GM04504 (cell line): ENCODE measurements around the gene FAAP100.

Experiments used
- DNase-seq: peaks from one replicate; pipeline ENCODE4 v3.0.0-alpha.2; 2012; ENCODE audit warnings: low read depth

FAAP100 gene

DNA sequence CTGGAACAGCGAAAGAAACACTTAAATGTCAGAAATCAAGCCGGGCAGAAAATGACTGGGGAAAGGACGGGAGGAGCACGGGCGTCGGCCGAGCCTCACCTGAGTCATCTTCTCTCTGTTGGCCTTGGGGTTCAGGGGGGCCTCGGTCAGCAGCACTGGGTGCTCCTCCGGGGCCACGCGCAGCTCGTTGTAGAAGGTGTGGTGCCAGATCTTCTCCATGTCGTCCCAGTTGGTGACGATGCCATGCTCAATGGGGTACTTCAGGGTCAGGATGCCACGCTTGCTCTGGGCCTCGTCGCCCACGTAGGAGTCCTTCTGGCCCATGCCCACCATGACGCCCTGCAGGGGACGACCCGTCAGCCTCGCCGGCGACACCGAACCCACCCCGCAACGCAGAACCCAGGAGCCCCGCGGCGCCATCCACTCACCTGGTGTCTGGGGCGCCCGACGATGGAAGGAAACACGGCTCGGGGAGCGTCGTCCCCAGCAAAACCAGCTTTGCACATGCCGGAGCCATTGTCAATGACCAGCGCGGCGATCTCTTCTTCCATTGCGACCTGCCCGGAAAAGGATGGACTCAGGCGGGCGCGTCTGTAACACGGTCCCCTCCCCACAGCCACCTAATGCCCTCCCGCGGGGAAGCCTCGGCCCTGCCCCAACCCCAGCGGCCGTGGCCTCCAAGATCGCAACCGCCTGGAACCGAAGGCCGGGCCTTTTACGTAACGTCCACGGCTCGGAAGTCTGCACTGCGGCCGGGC, 40.2 kb downstream of the FAAP100 start:
- no peak for DNase-seq

DNA sequence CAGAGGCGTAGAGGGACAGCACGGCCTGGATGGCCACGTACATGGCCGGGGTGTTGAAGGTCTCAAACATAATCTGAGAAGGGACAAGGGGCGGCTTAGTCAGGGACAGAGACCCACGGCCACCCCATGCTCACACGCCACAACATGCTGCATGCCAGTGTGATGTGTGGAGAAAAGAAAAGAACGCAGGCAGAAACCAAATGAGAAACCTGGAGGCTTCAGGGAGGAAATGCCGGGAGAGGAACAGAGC, 40.7 kb downstream of the FAAP100 start:
- DNase-seq = no peak

DNA sequence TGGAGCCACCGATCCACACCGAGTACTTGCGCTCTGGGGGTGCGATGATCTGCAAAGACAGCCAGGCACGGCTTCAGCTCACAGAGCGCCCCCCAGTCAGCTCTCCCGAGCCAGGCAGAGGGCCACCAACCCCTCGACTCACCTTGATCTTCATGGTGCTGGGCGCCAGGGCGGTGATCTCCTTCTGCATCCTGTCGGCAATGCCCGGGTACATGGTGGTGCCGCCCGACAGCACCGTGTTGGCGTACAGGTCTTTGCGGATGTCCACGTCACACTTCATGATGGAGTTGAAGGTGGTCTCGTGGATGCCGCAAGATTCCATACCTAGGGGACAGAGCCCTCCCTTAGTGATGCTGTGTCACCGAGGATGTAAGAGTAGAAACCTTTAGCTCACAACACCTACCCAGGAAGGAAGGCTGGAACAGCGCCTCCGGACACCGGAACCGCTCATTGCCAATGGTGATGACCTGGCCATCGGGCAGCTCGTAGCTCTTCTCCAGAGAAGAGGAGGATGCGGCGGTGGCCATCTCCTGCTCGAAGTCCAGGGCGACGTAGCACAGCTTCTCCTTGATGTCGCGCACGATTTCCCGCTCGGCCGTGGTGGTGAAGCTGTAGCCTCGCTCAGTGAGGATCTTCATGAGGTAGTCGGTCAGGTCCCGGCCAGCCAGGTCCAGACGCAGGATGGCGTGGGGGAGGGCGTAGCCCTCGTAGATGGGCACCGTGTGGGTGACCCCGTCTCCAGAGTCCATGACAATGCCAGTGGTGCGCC, 41.2 kb downstream of the FAAP100 start:
- no peak for DNase-seq

DNA sequence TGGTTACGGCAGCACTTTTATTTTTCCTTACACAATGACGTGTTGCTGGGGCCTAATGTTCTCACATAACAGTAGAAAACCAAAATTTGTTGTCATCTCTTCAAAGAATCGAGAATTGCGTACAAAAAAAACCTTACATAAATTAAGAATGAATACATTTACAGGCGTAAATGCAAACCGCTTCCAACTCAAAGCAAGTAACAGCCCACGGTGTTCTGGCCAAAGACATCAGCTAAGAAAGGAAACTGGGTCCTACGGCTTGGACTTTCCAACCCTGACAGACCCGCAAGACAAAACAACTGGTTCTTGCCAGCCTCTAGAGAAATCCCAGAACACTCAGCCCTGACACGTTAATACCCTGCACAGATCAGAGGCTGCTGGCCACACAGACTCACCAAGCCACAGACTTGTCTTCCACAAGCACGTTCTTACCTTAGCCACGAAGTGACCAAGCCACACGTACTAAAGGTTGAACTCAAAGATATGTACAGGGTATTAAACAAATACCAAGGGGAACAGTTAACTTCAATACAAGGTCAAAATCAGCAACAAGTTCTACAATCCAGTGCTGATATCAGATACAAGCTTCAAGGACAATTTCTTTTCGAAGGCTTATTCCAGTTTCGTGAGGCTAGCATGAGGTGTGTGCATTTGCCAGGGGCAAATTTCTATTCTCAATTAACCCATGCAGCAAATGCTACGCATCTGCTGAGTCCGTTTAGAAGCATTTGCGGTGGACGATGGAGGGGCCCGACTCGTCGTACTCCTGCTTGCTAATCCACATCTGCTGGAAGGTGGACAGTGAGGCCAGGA, 42.0 kb downstream of the FAAP100 start:
- DNase-seq = no peak

DNA sequence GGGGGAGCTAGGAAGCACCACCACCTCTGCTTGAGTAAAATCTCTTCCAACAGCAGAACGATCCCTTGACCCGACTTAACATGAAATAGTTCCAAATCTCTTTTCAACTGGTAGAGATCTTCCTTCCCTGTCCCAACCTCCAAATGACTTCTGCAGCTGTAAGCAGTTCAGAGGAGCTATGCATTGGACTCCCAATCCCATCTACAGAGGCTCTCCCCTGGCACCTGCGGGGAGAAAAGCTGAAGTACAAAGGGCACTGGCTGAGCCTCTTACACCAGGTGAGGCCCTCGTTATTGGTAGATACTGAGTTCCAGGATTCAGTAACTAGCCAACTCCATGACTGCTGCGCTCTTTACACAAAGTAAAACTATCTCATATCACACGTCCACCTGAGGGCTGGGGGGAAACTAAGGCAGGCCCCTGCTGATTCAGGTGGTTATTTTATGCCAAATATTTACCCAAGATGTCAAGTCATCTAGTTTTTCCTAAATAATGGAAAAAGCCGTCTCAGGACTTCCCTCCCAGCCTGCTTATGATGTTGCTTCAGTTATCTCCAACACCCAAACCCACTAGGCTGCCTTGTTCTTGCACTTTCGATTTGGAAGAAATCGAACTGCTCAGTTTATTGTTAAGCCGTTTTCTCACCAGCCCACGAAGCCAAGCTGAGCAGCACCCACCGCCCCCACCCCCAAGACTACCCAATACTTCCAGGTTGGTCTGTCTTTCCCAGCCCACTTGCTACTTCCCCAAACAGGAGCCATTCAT, 42.8 kb downstream of the FAAP100 start:
- no peak for DNase-seq

DNA sequence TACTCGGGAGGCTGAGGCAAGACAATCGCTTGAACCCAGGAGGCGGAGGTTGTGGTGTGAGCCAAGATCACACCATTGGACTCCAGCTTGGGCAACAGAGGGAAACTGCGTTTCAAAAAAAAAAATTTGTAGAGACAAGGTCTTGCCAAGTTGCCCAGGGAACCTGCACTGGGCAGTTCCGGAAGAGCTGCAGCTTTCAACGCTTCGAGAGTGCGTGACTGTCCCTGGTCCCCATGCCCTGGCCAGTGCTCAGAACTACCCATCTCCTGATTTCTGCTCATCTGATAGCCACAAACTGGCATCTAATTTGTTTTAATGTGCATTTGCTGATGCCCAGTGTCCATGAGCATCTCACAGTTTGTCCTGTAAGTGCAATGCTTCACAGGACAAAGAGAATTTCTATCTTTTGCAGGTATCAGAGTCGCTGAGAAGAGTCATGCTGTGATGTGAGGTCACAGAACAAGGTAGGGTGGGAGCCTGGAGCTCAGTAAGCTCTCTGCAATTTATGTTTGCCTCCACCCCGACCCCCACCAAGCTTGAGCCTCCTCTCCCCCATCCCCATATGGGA, 43.4 kb downstream of the FAAP100 start:
- DNase-seq = no peak

DNA sequence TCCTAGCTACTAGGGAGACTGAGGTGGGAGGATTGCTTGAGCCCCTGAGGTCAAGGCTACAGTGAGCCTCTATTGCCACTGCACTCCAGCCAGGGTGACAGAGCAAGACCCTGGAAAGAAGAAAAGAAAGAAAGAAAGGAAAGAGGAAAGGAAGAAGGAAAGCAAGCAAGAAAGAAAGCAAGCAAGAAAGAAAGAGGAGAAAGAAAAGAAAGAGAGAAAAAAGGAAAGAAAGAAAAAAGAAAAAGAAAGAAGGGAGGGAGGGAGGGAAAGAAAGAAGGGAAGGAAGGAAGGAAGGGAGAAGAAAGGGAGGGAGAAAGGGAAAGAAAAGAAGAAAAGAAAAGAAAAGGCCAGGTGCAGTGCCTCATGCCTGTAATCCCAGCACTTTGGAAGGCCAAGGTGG, 48.5 kb downstream of the FAAP100 start:
- no peak for DNase-seq

DNA sequence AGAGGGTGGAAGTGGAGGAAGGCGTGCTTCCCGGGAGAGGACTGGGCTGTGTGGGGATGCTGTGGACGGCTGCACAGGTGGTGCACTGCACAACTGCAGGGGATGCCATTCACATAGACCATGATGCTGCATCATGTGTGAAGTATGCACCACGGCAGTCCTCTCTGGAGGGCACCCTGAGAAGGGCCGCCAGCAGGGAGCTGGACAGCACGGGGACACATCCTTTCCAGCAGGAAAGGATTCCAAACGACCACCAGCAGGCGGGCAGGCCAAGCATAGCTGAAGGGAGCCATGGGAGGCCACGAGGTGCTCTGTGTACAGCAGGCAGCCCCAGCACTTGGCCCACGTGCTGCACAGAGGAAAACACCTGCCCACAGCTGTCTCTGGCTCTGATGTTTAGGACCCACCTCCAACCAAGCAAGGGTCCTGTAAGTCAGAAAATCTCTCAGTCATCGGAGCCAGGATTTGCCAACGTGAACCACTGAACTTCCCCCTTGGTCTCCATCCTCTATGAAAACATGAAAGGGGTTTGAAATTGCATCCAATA, 49.6 kb downstream of the FAAP100 start:
- DNase-seq = no peak

DNA sequence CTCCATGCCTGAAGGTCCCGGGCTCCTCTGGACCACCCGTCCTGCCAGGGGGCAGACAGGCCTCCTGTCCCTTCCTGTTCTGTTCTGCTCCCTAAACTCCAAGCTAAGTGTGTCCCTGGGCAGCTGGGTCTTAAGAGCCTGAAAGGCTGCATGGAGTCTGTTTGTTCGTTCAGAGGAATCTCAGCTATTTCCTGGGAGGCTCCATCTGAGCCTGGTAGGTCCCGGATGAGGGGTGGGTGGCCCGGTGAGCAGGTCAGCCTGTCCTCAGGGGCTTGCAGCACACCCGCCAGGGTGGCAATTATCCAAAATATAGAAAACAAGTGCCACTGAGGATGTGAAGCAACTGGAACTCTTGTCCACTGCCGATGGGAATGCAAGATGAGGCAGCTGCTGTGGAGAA, 52.1 kb downstream of the FAAP100 start:
- no peak for DNase-seq

DNA sequence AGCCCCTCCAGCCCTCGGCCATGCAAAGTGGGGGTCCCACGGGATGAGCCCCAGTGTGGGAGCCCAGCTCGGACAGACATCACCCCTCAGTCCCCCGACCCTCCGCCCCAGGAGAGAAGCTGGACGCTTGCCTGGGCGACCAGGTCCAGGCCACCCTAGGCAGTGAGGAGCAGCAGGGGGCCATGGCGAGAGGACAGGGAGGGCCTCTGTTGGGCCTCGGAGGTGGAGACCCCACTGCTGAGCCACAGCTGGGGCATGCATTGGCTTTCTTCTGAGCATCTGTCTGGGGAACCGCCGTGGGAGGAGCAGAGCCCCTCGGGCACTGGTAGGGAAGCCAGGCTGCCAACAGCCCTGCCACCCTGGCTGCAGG, 52.6 kb downstream of the FAAP100 start:
- no peak for DNase-seq

DNA sequence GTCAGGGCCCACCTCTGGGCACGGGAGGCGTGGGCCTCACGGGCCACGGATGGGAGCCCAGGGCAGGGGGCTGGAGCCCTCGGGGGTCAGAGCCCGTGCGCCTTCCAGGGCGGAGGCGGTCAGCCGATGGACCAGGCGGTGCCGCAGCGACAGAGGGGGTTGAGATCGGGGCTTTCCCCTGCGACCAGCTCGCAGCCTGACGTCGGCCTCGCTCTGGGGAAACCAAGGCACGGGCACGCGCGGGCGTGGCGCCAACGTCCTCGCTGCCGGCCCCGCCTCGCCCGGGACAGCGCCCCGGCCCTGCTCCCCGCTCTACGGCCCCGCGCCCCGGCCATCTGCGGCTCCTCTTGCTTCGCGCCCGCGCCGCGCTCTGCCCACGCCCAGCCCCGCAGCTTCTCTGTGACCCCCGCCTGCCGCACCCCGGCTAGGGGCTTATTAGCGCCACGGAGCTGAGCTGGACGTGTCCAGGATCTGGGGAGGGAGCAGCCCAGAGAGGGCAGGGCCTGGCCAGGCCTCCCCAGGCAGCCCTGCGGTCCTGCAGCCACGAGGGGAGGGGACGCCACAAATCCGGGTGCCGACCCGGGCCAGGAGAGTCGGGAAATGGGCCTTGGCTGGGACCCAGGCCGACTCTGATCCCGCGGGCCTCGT, 53.1 kb downstream of the FAAP100 start:
- no peak for DNase-seq

DNA sequence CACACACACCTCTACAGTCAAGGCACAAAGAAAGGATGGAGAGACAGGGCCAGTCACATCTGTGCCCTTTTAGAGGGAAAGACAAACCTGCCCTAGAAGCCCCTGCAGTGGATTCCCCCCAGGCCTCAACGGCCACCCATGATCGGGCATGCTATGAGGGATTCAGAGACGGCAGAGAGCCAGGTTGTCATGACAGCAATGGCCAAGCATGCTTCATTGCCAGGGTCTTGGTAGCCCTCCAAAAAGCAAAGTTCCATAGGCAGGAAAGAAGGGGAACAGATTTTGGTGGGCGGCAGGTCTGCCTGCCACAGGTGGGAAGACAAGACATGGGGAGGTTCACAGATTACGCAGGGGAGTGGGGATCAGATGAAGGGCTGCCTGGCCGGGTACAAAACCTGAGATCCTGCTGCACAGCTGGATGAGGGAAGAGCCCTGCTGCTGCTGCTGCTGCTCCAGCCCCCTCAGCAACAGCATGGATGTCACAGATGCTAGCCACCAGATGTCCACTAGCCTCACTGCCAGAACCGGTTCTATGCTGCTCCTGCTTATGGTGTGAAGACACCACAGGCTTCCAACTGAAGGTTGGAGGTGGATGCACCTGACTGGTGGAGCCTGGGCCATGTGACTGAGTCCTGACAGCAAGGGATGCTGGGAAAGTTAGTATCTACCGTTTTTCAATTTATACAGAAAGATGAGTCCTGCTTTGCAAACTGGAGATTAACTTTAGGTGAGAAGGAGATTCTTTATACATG, 57.4 kb downstream of the FAAP100 start:
- DNase-seq = no peak

DNA sequence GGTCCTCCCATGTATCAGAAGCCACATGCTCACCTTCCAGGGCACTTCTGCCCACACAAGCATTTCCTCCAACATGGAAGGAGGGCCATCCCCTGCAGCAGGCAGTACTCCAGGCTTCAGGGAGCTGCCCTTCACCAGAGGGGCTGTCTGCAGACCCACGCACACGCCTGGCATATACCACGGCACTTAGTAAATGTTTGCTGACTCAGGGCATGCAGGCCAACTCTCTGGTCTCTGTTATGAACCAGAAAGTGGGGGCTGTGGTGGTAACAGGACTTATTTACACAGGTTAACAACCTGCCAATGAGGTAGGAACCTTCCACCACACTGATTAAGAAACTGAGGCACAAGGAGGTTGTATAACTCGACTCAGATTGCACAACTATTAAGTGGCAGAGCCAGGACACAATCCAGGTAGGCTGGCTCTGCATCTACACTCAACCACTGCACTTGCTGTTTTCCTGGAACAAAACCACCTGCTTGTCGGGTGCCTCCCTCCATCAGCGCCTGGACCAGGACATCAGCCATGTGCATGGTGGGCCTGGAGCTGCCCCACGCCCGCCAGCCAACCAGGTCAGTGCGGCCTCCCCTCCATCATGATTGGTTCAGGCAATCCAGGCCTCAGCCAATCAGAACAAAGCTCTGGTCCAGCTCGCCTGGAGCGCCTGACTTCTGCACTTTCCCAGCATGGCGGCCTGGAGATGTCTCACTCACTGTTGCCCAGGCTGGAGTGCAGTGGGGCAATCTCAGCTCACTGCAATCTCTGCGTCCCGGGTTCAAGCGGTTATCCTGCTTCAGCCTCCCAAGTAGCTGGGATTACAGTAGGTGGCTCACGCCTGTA, 58.7 kb downstream of the FAAP100 start:
- DNase-seq = no peak

DNA sequence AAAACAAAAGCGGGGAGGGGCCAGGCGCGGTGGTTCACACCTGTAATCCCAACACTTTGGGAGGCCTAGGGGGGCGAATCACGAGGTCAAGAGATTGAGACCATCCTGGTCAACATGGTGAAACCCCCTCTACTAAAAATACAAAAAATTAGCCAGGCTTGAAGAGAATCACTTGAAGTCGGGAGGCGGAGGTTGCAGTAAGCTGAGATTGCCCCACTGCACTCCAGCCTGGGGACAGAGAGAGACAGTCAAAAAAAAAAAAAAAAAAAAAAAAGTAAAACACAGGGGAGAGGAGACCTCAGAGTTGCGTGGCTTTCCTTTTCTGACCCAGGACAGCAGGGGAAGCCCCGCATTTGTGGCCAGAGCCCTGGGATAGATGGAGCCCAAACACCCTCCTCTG, 59.4 kb downstream of the FAAP100 start:
- DNase-seq = no peak

DNA sequence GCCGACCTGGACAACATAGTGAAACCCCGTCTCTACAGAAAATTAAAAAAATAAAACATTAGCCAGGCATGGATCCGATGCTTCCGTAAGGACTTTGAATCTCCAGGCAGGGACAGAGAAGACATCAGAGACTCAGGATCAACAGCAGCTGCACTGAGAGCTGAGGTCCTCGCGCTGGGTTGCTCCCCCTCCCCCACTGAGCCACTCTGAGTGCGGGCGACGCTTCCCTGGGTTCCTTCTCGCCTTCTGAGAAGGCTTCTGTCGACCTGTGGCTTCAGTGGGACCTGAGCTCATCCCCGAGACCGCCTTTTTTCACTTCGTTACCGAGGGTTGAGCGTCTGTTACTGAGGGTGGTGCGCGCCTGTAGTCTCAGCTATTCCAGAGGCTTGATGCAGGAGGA, 60.0 kb downstream of the FAAP100 start:
- no peak for DNase-seq

DNA sequence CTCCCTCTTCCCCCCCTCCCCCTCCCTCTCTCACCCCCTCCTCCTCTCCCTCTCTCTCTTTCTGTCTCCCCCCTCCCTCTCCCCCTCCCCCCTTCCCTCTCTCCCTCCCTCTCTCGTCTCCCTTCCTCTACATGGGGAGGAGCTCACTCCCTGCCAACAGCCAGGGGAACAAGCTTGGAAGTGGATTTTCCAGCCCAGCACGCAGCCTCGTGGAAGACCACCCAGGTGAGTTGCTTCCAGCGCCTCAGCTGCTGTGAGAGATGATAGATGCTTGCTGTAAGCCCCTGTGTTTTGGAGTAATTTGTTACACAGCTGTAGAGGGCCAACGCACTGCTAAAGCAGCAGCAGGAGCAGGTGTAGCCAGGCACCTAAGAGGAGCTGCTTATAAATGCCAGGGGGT, 60.4 kb downstream of the FAAP100 start:
- no peak for DNase-seq

DNA sequence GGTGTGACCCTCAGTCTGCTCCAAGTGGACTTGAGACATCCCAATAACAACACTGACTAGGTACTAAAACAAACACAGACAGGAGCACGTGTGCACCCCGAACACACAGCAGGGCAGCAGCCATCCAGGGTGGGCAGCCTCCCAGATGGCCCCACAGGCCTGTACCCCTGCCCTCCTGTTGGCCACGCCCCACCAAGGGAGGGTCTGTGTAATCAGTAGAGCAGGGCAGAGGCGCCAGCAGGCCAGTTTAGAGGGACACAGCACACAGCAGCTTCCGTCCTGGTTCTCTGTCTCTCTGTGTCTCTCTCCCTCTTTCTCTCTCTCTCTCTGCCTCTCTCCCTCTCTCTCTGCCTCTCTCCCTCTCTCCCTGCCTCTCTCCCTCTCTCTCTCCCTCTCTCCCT, 61.0 kb downstream of the FAAP100 start:
- DNase-seq = no peak

DNA sequence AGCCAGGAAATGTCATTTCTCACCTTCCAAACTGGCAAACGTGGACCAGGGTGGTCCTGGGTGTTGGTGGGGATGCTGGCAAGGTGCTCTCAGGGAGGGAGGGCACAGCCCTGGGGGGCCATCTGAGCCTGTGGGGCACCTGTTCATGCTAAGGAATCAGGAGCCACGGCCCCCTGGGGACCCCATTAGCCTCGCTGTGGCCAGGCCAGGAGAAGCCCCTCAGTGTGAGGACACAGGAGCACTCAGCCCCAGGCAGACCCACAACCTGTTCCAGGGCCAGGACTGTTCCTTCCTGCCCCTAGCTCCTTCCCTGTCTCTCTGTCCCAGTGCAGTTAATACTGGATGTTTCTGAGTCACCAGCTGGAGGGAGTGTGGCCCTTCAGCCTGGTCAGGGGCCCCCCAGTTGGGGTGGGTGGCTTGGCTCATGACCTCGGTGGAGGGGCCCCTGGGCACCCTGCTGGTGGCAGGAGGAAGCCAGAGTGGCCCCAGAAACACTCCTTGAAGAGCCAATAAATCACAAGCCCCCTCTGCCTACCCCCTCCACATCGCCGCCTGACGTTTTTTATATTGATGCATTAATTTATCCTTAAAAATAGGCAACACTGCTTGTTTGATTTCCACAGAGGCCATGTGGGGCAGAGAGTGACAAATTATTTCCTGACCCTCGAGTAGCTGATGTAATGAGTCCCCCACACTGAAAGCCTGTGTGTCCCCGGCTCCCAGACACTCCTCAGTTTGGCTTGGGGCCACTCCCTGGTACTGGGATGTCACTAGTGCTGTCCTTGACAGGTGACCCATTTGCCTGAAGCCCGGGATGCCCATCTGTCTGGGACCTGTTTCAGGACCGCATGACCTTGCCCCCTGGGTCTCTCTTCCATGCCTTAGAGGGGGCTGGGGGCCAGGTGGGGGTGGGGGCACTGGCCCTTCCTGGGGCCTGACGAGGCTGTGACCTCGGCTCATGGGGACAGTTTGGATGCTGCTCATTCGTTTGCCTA, 61.9 kb downstream of the FAAP100 start:
- no peak for DNase-seq
